GM18951 (cell line): ENCODE data around the gene MEI4.
"Not testable (repeated sequence)": the region's sequence is repeated elsewhere in the genome, so short reads cannot be mapped to it uniquely, and the experiment has no call there.

Experiments used
- POLR2A ChIP-seq: IDR thresholded peaks from 4 replicates; pipeline ENCODE4 v1.6.1; 2011; ENCODE audit warnings: mild to moderate bottlenecking; ENCODE audit not compliant: insufficient read length, insufficient read depth; ENCODE audit errors: extremely low read depth
- in situ Hi-C: fragments of 300-500 bp; cut with MboI; formaldehyde crosslinking; loops from one replicate; pipeline ENCODE4 v1.12.0; 2022; ENCODE audit warnings: low sequenced_read_pairs, mixed read lengths, inconsistent platforms; ENCODE audit not compliant: unreplicated experiment

Gene MEI4

GRCh38 chr6:77650098-77650663 is 2.7 kb upstream of the MEI4 start:
- TF ChIP-seq POLR2A = no peak
- in situ Hi-C loops = no loop called here

DNA sequence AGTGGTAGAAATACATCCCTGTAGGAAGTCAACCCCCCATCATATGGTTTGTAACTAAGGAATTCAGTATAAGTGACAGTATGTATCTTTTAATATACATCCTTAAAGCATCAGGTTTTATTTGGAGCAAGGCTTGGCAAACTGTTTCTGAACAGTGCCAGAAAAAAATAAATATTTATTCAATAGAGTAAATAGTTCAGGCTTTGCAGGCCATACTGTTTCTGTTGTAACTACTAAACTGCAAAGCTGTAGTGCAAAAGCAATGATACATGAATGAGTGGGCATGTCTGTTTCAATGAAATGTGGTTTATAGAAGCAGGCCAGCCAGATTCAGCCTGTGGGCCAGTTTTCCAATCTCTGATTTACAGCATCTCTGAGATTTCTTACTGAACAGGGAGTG is 977 bp downstream of the MEI4 start:
- in situ Hi-C loops = no loop called here
- no peak for TF ChIP-seq POLR2A

DNA sequence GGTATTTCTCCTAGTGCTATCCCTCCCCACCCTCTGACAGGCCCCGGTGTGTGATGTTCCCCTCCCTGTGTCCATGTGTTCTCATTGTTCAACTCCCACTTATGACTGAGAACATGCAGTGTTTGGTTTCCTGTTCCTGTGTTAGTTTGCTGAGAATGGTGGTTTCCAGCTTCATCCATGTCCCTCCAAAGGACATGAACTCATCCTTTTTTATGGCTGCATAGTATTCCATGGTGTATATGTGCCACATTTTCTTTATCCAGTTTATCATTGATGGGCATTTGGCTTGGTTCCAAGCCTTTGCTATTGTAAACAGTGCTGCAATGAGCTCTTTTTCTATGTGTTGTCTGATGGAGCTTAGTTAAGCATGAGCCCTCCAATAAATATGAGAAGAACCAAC is 2.2 kb downstream of the MEI4 start:
- in situ Hi-C loops = not testable (repeated sequence)

DNA sequence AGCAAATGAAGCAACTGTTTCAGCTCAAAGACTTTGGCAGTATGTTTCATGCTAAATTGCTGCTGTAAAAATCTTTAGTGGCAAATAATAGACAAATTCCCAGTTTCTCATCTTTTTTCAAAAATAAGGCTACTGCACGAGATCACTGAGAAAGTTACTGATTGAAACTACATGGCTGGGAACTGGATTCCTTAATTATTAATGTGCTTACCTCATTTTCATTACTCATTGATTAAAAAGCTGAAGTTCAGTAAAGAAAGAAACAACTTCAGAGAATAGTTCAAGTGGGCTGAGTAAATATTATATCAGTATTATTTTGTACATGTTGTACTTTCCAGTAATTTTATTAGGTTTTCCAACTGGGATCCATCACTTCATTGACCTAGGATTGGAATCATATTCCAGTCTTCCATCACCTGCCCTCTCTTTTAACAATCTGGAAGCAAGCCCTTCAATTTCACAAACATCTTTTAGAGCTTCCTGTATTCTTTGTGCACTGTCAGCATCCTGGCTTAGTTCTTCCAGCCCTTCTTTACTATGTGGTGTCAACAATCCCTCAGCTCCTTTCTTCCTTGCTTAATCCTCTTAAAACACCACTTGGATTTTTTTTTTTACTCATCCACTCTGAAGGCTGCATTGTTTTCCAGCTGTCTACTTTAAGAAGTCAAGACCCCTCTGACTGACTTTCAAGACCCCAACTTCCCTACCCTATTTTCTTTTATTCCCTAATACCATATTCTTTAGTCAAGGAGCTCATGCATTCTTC is 4.3 kb downstream of the MEI4 start:
- in situ Hi-C loops = no loop called here
- TF ChIP-seq POLR2A = no peak

GRCh38 chr6:77666340-77666739 is 13.5 kb downstream of the MEI4 start:
- in situ Hi-C loops = no loop called here
- TF ChIP-seq POLR2A = no peak

DNA sequence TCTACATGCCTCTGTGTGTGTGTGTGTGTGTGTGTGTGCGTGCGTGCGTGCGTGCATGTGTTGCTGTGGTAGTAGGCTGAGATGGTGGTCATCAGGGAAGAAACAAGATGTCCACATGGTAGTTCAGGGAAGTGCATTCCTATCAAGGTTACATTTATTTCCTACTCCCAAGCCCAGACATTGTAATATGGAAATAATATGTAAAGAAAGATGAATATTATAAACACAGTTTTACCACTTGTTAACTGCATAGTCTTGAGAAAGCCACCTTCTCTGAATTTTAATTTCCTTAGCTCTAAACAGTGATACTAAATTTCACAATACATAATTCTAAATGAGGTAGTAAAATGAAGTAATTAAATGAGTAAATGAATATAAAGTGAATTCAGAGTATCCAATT is 14.0 kb downstream of the MEI4 start:
- in situ Hi-C loops = no loop called here
- TF ChIP-seq POLR2A = no peak

DNA sequence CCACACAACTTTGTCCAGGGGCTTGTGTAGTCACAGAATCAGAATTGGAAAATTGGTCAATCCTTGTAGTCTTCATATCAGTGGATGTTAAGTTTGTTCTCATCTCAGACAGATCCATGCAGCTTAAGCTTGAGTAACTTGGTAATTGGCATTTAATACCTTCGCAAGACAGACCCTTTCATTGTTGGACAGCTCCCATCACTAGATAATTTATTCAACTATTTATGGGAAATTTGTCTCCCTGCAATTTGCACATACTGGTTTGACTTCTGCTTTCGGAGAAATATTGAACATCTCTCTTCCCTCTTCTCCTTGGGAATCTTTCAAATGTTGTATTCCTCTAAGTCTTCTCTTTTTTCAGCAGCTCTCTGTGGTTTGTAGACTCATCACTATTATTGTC is 17.1 kb downstream of the MEI4 start:
- no peak for TF ChIP-seq POLR2A
- in situ Hi-C loops = no loop called here

DNA sequence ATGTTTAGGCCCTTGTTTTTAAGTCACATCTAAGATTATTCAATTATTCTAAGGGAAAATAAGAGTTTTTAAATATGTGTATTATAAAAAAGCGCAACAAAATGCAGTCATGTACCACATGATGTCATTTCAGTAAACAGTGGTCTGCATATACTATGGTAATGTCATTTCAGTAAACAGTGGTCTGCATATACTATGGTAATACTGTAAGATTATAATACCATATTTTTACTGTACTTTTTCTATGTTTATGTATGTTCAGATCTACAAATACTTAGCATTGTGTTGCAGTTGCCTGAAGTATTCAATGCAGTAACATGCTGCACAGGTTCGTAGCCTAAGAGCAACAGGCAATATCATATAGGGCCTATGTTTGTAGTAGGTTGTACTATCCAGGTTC is 21.4 kb downstream of the MEI4 start:
- in situ Hi-C loops = no loop called here
- no peak for TF ChIP-seq POLR2A

DNA sequence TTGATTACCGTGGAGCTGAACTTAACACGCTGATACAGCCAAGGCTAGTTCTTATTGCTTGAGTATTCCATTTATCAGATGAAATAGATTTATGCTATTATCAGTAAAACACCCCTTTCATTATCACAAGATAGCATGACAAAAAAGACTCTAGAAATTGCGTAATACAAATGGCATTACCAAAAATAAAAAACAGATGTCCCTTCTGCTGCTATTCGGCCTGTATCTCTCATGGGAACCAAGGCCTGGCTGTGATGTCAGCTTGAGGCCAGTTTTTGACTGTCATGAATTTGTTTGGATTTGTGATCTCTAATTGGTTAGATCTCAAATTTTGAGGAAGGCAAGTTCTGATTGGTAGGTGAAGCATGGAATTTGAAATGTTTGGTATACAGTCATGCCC is 25.2 kb downstream of the MEI4 start:
- in situ Hi-C loops = no loop called here
- TF ChIP-seq POLR2A = no peak

- in situ Hi-C loops = no loop called here
- TF ChIP-seq POLR2A = no peak
Measured at GRCh38 chr6:77683515-77683914, 30.7 kb downstream of the MEI4 start.

DNA sequence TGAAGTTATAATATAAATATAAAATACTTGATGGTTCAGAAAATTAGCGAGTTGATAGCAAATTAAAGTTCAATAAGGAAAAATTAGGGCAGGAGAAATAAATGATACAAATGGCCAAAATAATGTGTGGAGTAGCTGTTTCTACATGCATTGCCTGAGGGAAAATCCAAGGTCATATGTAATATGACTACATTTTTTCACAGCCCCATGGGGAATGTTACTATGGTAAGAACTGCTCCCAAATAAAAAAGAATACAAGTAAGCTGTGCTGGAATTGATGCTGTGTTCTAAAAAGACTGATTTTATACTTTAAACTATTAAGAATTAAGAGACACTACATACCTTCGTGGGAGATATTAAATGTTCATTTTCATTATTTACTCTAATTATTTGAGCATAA is 34.1 kb downstream of the MEI4 start:
- in situ Hi-C loops = no loop called here

GRCh38 chr6:77688649-77689048 is 35.8 kb downstream of the MEI4 start:
- no peak for TF ChIP-seq POLR2A
- in situ Hi-C loops = no loop called here

More for the DNA sequence above, 34.1 kb downstream of the MEI4 start:
- TF ChIP-seq POLR2A = no peak

GRCh38 chr6:77700095-77700494 is 47.3 kb downstream of the MEI4 start:
- in situ Hi-C loops = not testable (repeated sequence)

GRCh38 chr6:77707603-77708002 is 54.8 kb downstream of the MEI4 start:
- no peak for TF ChIP-seq POLR2A
- in situ Hi-C loops = no loop called here

- TF ChIP-seq POLR2A = no peak
- in situ Hi-C loops = no loop called here
Measured at GRCh38 chr6:77715588-77715987, 62.7 kb downstream of the MEI4 start.
